GM23338 (cell line): Measurements from ENCODE around the gene MME. TPM values are rescaled to one million over a fixed set of nuclear protein-coding genes. Genes with fewer than 3 reads are reported as not detected.

ENCODE experiments used
- ATAC-seq: fragments of 200-7000 bp; cut with Tn5 transposase; 3 replicates; pipeline ENCODE4 v1.9.1; 2020
- DNase-seq: peaks from one replicate; pipeline ENCODE4 v3.0.0-alpha.2; 2015; ENCODE audit warnings: low spot score
- H2AFZ ChIP-seq: fragments of 200-600 bp; sonication (generic); 2 replicates; pipeline ENCODE4 v1.8.0; 2016; ENCODE audit warnings: antibody characterized with exemption, mild to moderate bottlenecking, moderate library complexity
- H3F3A ChIP-seq: fragments of 200-600 bp; sonication (generic); replicated peaks from 2 replicates; pipeline ENCODE4 v1.8.0; 2017; ENCODE audit warnings: antibody characterized with exemption, mixed run types, low read depth
- H3K27ac ChIP-seq: fragments of 200-600 bp; sonication (generic); 2 replicates; pipeline ENCODE4 v1.6.1; 2016; ENCODE audit warnings: low read depth
- H3K27me3 ChIP-seq: fragments of 200-600 bp; sonication (generic); 2 replicates; pipeline ENCODE4 v1.8.0; 2016; ENCODE audit warnings: mild to moderate bottlenecking, mixed run types, moderate library complexity; ENCODE audit not compliant: insufficient read depth
- H3K36me3 ChIP-seq: fragments of 200-600 bp; sonication (generic); 2 replicates; pipeline ENCODE4 v1.8.0; 2016; ENCODE audit warnings: mild to moderate bottlenecking; ENCODE audit not compliant: insufficient read depth
- H3K4me1 ChIP-seq: fragments of 200-600 bp; sonication (generic); 2 replicates; pipeline ENCODE4 v1.8.0; 2016; ENCODE audit warnings: mild to moderate bottlenecking, moderate library complexity; ENCODE audit not compliant: insufficient read depth
- H3K4me2 ChIP-seq: fragments of 200-600 bp; sonication (generic); 2 replicates; pipeline ENCODE4 v1.7.1; 2017; ENCODE audit warnings: mixed run types
- H3K4me3 ChIP-seq: fragments of 200-600 bp; sonication (generic); 2 replicates; pipeline ENCODE4 v1.6.1; 2016; ENCODE audit warnings: mixed run types
- H3K79me2 ChIP-seq: fragments of 200-600 bp; sonication (generic); replicated peaks from 2 replicates; pipeline ENCODE4 v1.8.0; 2017; ENCODE audit warnings: mild to moderate bottlenecking; ENCODE audit not compliant: insufficient read depth
- H3K9me2 ChIP-seq: fragments of 200-600 bp; sonication (generic); 2 replicates; pipeline ENCODE4 v1.8.0; 2017; ENCODE audit not compliant: insufficient read depth
- H4K20me1 ChIP-seq: fragments of 200-600 bp; sonication (generic); replicated peaks from 2 replicates; pipeline ENCODE4 v1.8.0; 2017; ENCODE audit warnings: mild to moderate bottlenecking; ENCODE audit not compliant: insufficient read depth
- H3K27ac Mint-ChIP-seq: 2 replicates; pipeline ENCODE4 v1.8.0; 2020; ENCODE audit warnings: inconsistent platforms, mild to moderate bottlenecking, moderate library complexity, mixed read lengths
- H3K27me3 Mint-ChIP-seq: 3 replicates; pipeline ENCODE4 v1.8.0; 2022; ENCODE audit warnings: low read depth, mild to moderate bottlenecking, moderate library complexity, mixed read lengths, inconsistent platforms; ENCODE audit not compliant: insufficient read depth, poor library complexity
- H3K36me3 Mint-ChIP-seq: 3 replicates; pipeline ENCODE4 v1.8.0; 2021; ENCODE audit warnings: low read depth, mild to moderate bottlenecking, inconsistent platforms, moderate library complexity, mixed read lengths
- H3K4me1 Mint-ChIP-seq: 3 replicates; pipeline ENCODE4 v1.8.0; 2020; ENCODE audit warnings: mild to moderate bottlenecking, inconsistent platforms, mixed read lengths
- H3K4me3 Mint-ChIP-seq: 3 replicates; pipeline ENCODE4 v1.8.0; 2021; ENCODE audit warnings: moderate library complexity, mild to moderate bottlenecking, inconsistent platforms, mixed read lengths
- H3K9me3 Mint-ChIP-seq: 3 replicates; pipeline ENCODE4 v1.8.0; 2020; ENCODE audit warnings: moderate library complexity, mild to moderate bottlenecking, inconsistent platforms, mixed read lengths
- ETS1 ChIP-seq: IDR thresholded peaks from 2 replicates; pipeline ENCODE4 v1.6.1; 2016; ENCODE audit warnings: antibody characterized with exemption
- EZH2 ChIP-seq: fragments of 200-600 bp; sonication (generic); IDR thresholded peaks from one replicate; pipeline ENCODE4 v1.8.0; 2017; ENCODE audit warnings: antibody characterized with exemption, mild to moderate bottlenecking, low read depth; ENCODE audit not compliant: unreplicated experiment
- EZH2phosphoT487 ChIP-seq: fragments of 200-600 bp; sonication (generic); IDR thresholded peaks from one replicate; pipeline ENCODE4 v1.8.1; 2018; ENCODE audit warnings: antibody characterized with exemption; ENCODE audit not compliant: unreplicated experiment
- JUNB ChIP-seq: IDR thresholded peaks from one replicate; pipeline ENCODE4 v1.6.1; 2016; ENCODE audit warnings: antibody characterized with exemption; ENCODE audit not compliant: unreplicated experiment
- NANOG ChIP-seq: IDR thresholded peaks from 2 replicates; pipeline ENCODE4 v1.6.1; 2016; ENCODE audit warnings: antibody characterized with exemption, borderline replicate concordance
- POLR2AphosphoS5 ChIP-seq: IDR thresholded peaks from 2 replicates; pipeline ENCODE4 v1.6.1; 2016; ENCODE audit warnings: antibody characterized with exemption, low read depth
- ZNF114 ChIP-seq: fragments of 250-450 bp; sonication (Bioruptor Pico); IDR thresholded peaks from 2 replicates; pipeline ENCODE4 v1.5.0; 2020; ENCODE audit warnings: mild to moderate bottlenecking, moderate library complexity
- ZNF462 ChIP-seq: fragments of 250-450 bp; sonication (Bioruptor Pico); IDR thresholded peaks from 2 replicates; pipeline ENCODE4 v1.5.0; 2020; ENCODE audit warnings: mild to moderate bottlenecking, moderate library complexity
- polyA plus RNA-seq: library from polyadenylated mRNA; unstranded; fragments of >200 nt; fragmentation: Nextera tagmentation; extraction: Ambion mirVana; gene quantifications from 2 replicates; pipeline ENCODE4 v1.2.1, GENCODE V29; 2016
- total RNA-seq: library from RNA; depleted of rRNA; stranded (reverse); fragments of >200 nt; shearing (Covaris generic); gene quantifications from 2 replicates; pipeline ENCODE4 v1.2.3, GENCODE V29; 2014

The MME gene
- total and polyA plus RNA-seq, 2 experiments from 2014 or later: 15.2 to 76.7 TPM

DNA sequence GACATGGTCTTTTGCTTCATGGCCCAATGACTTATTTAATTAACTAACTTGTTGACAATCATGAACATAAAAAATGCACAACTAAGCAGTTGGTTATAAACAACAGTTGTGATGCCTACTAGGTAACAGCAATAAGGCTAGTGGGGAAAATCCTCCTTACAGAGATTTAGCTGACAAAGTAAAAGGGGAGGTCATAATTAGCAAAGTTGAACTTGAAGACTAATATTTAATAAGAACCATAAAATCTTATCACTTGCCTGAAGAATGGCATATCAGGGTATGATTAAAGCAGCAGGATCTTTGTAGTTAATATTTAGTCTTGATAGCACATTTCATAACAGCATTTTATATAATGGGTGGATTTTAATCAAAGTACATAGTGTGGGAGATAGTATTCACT is 84.2 kb downstream of the MME start:
- Mint-ChIP-seq H3K9me3 (no peaks in the 10 kb centered on the region), H3K36me3 (peaks cover 1% of the 10 kb centered on the region), H3K4me3 (no peak overlapping the region), H3K4me1 (no peaks in the 10 kb centered on the region), H3K27me3 (peaks cover under 1% of the 10 kb centered on the region), H3K27ac (no peak overlapping the region)
- no peak overlapping the region for H3K4me2 ChIP-seq
- ATAC-seq (no peak), DNase-seq (no peak)
- no peaks in the 10 kb centered on the region; the same call in 1 of the 2 replicates for H3K36me3 ChIP-seq
- H2AFZ ChIP-seq: no peak overlapping the region
- H3K9me2 ChIP-seq: 0 out of 2 replicates have a peak, but pooled peaks cover 2% of the 10 kb centered on the region
- H3K4me3 ChIP-seq: no peak overlapping the region
- TF ChIP-seq JUNB (no peak), POLR2AphosphoS5 (no peak), ETS1 (no peak), ZNF462 (CRISPR knock-in tag) (no peak), ZNF114 (CRISPR knock-in tag) (no peak), NANOG (no peak), EZH2phosphoT487 (no peak), EZH2 (no peak)
- no peaks in the 10 kb centered on the region for H3F3A ChIP-seq
- H4K20me1 ChIP-seq: no peaks in the 10 kb centered on the region
- no peaks in the 10 kb centered on the region for H3K79me2 ChIP-seq
- no peak overlapping the region for H3K27ac ChIP-seq
- no peaks in the 10 kb centered on the region for H3K4me1 ChIP-seq
- H3K27me3 ChIP-seq: no peaks in the 10 kb centered on the region
